Epithelial cell of proximal tubule (primary cell): Measurements from ENCODE around the gene MEG3. TPM values are rescaled to one million over a fixed set of nuclear protein-coding genes. Genes with fewer than 3 reads are reported as not detected.

Source experiments
- DNase-seq: peaks from one replicate; pipeline ENCODE4 v3.0.0-alpha.2; 2011; ENCODE audit warnings: low read depth
- H3K4me3 ChIP-seq: 2 replicates; pipeline ENCODE4 v1.5.1; 2011; ENCODE audit warnings: low read depth, mild to moderate bottlenecking, low read length
- CTCF ChIP-seq: conservative IDR thresholded peaks from 2 replicates; pipeline ENCODE4 v1.5.1; 2012; ENCODE audit warnings: low read depth, mild to moderate bottlenecking, low read length
- total RNA-seq: library from RNA; depleted of rRNA; stranded (reverse); fragments of >200 nt; gene quantifications from 2 replicates; pipeline ENCODE4 v1.2.3, GENCODE V29; 2015

The MEG3 gene
- total RNA-seq, 1 donor from 2014 or later = 26.0 TPM

- DNase-seq = no peak
- H3K4me3 ChIP-seq = no peak overlapping the region
- TF ChIP-seq CTCF = no peak
These were observed 41.0 kb downstream of the MEG3 start for GRCh38 chr14:100866666-100867630.

DNA sequence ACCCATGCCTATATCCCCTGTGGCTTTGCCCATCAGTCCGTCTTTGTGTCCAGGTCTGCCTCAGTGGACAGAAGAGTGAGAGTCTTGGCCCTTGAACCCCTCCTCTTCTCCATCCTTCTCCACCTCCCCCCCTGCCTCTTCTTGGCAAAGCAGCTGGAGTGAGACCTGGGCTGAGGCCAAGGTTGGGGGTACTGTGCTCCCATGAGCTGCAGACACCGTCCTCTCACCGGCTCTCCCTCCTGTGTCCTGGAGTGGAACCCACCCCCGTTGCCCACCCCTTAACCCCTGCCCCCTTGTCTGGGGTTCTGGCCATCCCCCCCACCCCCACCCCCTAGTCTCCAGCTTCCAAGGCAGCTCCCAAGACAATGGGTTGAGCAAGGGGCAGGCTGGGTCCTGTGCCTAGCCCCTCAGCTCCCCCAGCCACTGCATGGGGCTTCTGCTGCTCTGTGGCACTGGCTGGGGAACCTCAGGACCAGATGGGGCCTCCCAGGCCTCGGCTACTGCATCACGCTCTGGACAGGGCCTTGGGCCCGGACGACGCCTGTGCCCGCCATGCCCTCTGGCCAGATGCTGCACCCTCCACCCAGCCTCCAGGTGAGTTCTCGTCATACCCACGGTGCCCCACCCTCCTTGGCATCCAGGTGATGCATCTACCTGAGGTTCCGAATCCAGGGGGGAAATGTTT lies 41.9 kb downstream of the MEG3 start:
- no peak overlapping the region for H3K4me3 ChIP-seq
- no peak for TF ChIP-seq CTCF
- DNase-seq = no peak

- H3K4me3 ChIP-seq = no peak overlapping the region
- TF ChIP-seq CTCF = no peak
- DNase-seq = no peak
These were observed 42.9 kb downstream of the MEG3 start for GRCh38 chr14:100868621-100869370.

DNA sequence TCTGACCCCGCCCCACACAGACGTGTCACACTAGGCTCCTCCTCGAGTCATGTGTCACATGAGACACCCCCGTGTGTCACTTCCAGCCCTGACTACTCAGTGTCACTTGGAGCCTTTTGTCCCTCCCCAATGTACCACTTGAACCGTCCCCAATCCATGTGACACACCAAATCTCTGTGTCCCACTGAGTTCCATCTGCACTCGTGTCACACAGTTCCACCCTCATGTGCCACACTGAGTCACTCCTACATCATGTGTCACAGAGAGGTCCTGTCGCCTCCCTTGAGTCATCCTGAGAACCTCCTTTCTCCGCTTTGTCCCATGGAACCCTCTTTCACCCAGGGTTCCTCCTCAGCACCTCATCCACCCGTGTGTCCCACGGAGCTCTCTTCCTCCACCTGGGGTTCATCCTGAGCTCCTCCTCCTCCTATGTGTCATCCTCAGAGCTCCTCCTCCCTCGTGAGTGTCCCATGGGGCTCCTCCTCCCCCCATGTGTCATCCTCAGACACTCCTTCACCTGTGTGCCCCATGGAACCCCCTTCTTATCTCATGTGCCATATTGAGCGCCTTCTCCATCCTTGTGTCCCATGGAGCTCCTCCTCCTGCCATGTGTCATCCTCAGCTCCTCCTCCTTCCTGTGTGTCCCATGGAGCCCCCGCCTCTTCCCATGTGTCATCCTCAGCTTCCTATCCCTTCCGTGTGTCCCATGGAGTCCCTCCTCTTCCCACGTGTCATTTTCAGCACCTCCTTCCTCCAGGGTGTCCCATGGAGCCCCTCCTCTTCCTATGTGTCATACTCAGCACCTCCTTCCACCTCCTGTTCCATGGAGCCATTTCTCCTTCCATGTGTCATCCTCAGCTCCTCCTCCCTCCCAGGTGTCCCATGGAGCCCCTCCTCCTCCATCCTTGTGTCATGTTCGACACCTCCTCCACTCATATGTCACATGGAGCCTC lies 45.6 kb downstream of the MEG3 start:
- TF ChIP-seq CTCF = no peak
- DNase-seq = no peak
- H3K4me3 ChIP-seq = no peak overlapping the region

GRCh38 chr14:100872259-100873095 lies 46.6 kb downstream of the MEG3 start:
- no peak for DNase-seq
- H3K4me3 ChIP-seq = no peak overlapping the region
- TF ChIP-seq CTCF = no peak
